GM23338 (cell line): ENCODE measurements around the gene CDH4. TPM values are rescaled to one million over a fixed set of nuclear protein-coding genes. Genes with fewer than 3 reads are reported as not detected.

ENCODE experiments used
- ATAC-seq: fragments of 200-7000 bp; cut with Tn5 transposase; 3 replicates; pipeline ENCODE4 v1.9.1; 2020
- DNase-seq: peaks from one replicate; pipeline ENCODE4 v3.0.0-alpha.2; 2015; ENCODE audit warnings: low spot score
- H2AFZ ChIP-seq: fragments of 200-600 bp; sonication (generic); 2 replicates; pipeline ENCODE4 v1.8.0; 2016; ENCODE audit warnings: antibody characterized with exemption, mild to moderate bottlenecking, moderate library complexity
- H3F3A ChIP-seq: fragments of 200-600 bp; sonication (generic); replicated peaks from 2 replicates; pipeline ENCODE4 v1.8.0; 2017; ENCODE audit warnings: antibody characterized with exemption, mixed run types, low read depth
- H3K27ac ChIP-seq: fragments of 200-600 bp; sonication (generic); 2 replicates; pipeline ENCODE4 v1.6.1; 2016; ENCODE audit warnings: low read depth
- H3K27me3 ChIP-seq: fragments of 200-600 bp; sonication (generic); 2 replicates; pipeline ENCODE4 v1.8.0; 2016; ENCODE audit warnings: mild to moderate bottlenecking, mixed run types, moderate library complexity; ENCODE audit not compliant: insufficient read depth
- H3K36me3 ChIP-seq: fragments of 200-600 bp; sonication (generic); 2 replicates; pipeline ENCODE4 v1.8.0; 2016; ENCODE audit warnings: mild to moderate bottlenecking; ENCODE audit not compliant: insufficient read depth
- H3K4me1 ChIP-seq: fragments of 200-600 bp; sonication (generic); 2 replicates; pipeline ENCODE4 v1.8.0; 2016; ENCODE audit warnings: mild to moderate bottlenecking, moderate library complexity; ENCODE audit not compliant: insufficient read depth
- H3K4me2 ChIP-seq: fragments of 200-600 bp; sonication (generic); 2 replicates; pipeline ENCODE4 v1.7.1; 2017; ENCODE audit warnings: mixed run types
- H3K4me3 ChIP-seq: fragments of 200-600 bp; sonication (generic); 2 replicates; pipeline ENCODE4 v1.6.1; 2016; ENCODE audit warnings: mixed run types
- H3K79me2 ChIP-seq: fragments of 200-600 bp; sonication (generic); replicated peaks from 2 replicates; pipeline ENCODE4 v1.8.0; 2017; ENCODE audit warnings: mild to moderate bottlenecking; ENCODE audit not compliant: insufficient read depth
- H3K9me2 ChIP-seq: fragments of 200-600 bp; sonication (generic); 2 replicates; pipeline ENCODE4 v1.8.0; 2017; ENCODE audit not compliant: insufficient read depth
- H4K20me1 ChIP-seq: fragments of 200-600 bp; sonication (generic); replicated peaks from 2 replicates; pipeline ENCODE4 v1.8.0; 2017; ENCODE audit warnings: mild to moderate bottlenecking; ENCODE audit not compliant: insufficient read depth
- H3K27ac Mint-ChIP-seq: 2 replicates; pipeline ENCODE4 v1.8.0; 2020; ENCODE audit warnings: inconsistent platforms, mild to moderate bottlenecking, moderate library complexity, mixed read lengths
- H3K27me3 Mint-ChIP-seq: 3 replicates; pipeline ENCODE4 v1.8.0; 2022; ENCODE audit warnings: low read depth, mild to moderate bottlenecking, moderate library complexity, mixed read lengths, inconsistent platforms; ENCODE audit not compliant: insufficient read depth, poor library complexity
- H3K36me3 Mint-ChIP-seq: 3 replicates; pipeline ENCODE4 v1.8.0; 2021; ENCODE audit warnings: low read depth, mild to moderate bottlenecking, inconsistent platforms, moderate library complexity, mixed read lengths
- H3K4me1 Mint-ChIP-seq: 3 replicates; pipeline ENCODE4 v1.8.0; 2020; ENCODE audit warnings: mild to moderate bottlenecking, inconsistent platforms, mixed read lengths
- H3K4me3 Mint-ChIP-seq: 3 replicates; pipeline ENCODE4 v1.8.0; 2021; ENCODE audit warnings: moderate library complexity, mild to moderate bottlenecking, inconsistent platforms, mixed read lengths
- H3K9me3 Mint-ChIP-seq: 3 replicates; pipeline ENCODE4 v1.8.0; 2020; ENCODE audit warnings: moderate library complexity, mild to moderate bottlenecking, inconsistent platforms, mixed read lengths
- CREB1 ChIP-seq: fragments of 250-450 bp; sonication (Bioruptor Pico); IDR thresholded peaks from 2 replicates; pipeline ENCODE4 v1.5.0; 2020; ENCODE audit warnings: low read depth, mild to moderate bottlenecking, moderate library complexity
- EZH2 ChIP-seq: fragments of 200-600 bp; sonication (generic); IDR thresholded peaks from one replicate; pipeline ENCODE4 v1.8.0; 2017; ENCODE audit warnings: antibody characterized with exemption, mild to moderate bottlenecking, low read depth; ENCODE audit not compliant: unreplicated experiment
- EZH2phosphoT487 ChIP-seq: fragments of 200-600 bp; sonication (generic); IDR thresholded peaks from one replicate; pipeline ENCODE4 v1.8.1; 2018; ENCODE audit warnings: antibody characterized with exemption; ENCODE audit not compliant: unreplicated experiment
- POLR2AphosphoS5 ChIP-seq: IDR thresholded peaks from 2 replicates; pipeline ENCODE4 v1.6.1; 2016; ENCODE audit warnings: antibody characterized with exemption, low read depth
- STAT1 ChIP-seq: IDR thresholded peaks from one replicate; pipeline ENCODE4 v1.6.1; 2016; ENCODE audit warnings: antibody characterized with exemption; ENCODE audit not compliant: unreplicated experiment
- ZNF331 ChIP-seq: fragments of 250-450 bp; sonication (Bioruptor Pico); IDR thresholded peaks from 2 replicates; pipeline ENCODE4 v1.5.0; 2020; ENCODE audit warnings: low read depth, mild to moderate bottlenecking, moderate library complexity
- polyA plus RNA-seq: library from polyadenylated mRNA; unstranded; fragments of >200 nt; fragmentation: Nextera tagmentation; extraction: Ambion mirVana; gene quantifications from 2 replicates; pipeline ENCODE4 v1.2.1, GENCODE V29; 2016
- total RNA-seq: library from RNA; depleted of rRNA; stranded (reverse); fragments of >200 nt; shearing (Covaris generic); gene quantifications from 2 replicates; pipeline ENCODE4 v1.2.3, GENCODE V29; 2014
- TF ChIP-seq, protein P1 (sequence below): IDR thresholded peaks from 2 replicates; pipeline ENCODE4 v1.6.1; 2016; ENCODE audit warnings: antibody characterized with exemption
- TF ChIP-seq, protein P2 (sequence below), 2 experiments: fragments of 200-600 bp in 1 of 2; sonication (generic) in 1 of 2; conservative IDR thresholded peaks; 2 replicates each; pipeline versions ENCODE4 v1.5.1 to v1.6.1; 2016 to 2017; ENCODE audit warnings: antibody characterized with exemption in 2 of 2, low read depth in 2 of 2, mild to moderate bottlenecking in 2 of 2, moderate library complexity in 1 of 2
- TF ChIP-seq, protein P3 (sequence below): IDR thresholded peaks from one replicate; pipeline ENCODE4 v1.6.1; 2018; ENCODE audit warnings: antibody characterized with exemption; ENCODE audit not compliant: unreplicated experiment

The CDH4 gene
- total and polyA plus RNA-seq, 2 experiments from 2014 or later: 1.2 to 4.2 TPM

DNA sequence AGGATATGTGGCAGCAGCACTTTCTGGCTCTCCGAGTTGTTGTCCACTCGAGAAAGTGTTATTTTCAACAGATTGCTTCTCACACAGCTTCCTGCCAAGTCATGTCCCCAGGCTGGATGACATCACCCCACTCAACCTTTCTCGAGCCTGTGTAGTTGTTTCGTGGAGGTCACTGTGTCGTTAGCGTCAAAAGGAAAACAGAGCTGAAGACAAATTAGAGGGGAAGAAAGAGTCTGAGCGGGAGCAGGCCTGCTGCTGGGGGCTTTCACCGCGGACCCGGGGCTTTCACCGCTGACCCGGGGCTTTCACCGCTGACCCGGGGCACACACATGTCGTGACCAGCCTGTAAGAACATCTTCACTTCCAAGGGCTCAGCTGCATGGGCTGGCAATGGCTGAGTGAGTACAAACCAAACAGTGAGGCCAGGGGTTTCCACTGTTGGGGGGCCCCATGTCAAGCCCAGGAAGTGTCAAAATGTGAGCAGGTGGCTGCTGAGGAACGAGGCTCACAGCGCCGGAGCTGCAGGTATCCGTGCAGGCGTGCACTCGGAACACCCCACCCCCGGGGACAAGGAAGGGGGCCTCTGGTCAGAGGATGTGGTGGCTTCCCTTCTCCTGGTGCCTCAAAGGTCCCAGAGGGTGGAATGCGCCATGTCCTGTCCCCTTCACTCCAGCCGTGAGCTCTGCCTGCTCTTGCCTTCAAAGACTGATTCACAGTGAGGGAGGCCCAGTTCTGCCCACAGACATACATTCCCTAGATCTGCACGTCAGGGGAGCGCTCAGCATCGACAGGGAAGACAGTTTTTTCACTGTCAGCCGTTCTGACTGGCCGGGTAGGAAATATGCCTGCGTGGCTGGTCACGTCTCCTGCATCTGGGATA, 447.7 kb downstream of the CDH4 start:
- H3K27me3 ChIP-seq: no peaks in the 10 kb centered on the region
- H3K27ac ChIP-seq: no peak overlapping the region
- H3F3A ChIP-seq: no peaks in the 10 kb centered on the region
- no peaks in the 10 kb centered on the region for H4K20me1 ChIP-seq
- no peak overlapping the region for H2AFZ ChIP-seq
- TF ChIP-seq, protein P1, sequence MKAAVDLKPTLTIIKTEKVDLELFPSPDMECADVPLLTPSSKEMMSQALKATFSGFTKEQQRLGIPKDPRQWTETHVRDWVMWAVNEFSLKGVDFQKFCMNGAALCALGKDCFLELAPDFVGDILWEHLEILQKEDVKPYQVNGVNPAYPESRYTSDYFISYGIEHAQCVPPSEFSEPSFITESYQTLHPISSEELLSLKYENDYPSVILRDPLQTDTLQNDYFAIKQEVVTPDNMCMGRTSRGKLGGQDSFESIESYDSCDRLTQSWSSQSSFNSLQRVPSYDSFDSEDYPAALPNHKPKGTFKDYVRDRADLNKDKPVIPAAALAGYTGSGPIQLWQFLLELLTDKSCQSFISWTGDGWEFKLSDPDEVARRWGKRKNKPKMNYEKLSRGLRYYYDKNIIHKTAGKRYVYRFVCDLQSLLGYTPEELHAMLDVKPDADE: no peak
- TF ChIP-seq POLR2AphosphoS5 (no peak), EZH2 (no peak), EZH2phosphoT487 (no peak), CREB1 (CRISPR knock-in tag) (no peak), ZNF331 (CRISPR knock-in tag) (no peak), STAT1 (no peak)
- TF ChIP-seq, protein P2, sequence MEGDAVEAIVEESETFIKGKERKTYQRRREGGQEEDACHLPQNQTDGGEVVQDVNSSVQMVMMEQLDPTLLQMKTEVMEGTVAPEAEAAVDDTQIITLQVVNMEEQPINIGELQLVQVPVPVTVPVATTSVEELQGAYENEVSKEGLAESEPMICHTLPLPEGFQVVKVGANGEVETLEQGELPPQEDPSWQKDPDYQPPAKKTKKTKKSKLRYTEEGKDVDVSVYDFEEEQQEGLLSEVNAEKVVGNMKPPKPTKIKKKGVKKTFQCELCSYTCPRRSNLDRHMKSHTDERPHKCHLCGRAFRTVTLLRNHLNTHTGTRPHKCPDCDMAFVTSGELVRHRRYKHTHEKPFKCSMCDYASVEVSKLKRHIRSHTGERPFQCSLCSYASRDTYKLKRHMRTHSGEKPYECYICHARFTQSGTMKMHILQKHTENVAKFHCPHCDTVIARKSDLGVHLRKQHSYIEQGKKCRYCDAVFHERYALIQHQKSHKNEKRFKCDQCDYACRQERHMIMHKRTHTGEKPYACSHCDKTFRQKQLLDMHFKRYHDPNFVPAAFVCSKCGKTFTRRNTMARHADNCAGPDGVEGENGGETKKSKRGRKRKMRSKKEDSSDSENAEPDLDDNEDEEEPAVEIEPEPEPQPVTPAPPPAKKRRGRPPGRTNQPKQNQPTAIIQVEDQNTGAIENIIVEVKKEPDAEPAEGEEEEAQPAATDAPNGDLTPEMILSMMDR (conservative IDR thresholded peaks at IDR 0.05; ENCODE audit: low read depth in 2 of 2): no peak
- TF ChIP-seq, protein P3, sequence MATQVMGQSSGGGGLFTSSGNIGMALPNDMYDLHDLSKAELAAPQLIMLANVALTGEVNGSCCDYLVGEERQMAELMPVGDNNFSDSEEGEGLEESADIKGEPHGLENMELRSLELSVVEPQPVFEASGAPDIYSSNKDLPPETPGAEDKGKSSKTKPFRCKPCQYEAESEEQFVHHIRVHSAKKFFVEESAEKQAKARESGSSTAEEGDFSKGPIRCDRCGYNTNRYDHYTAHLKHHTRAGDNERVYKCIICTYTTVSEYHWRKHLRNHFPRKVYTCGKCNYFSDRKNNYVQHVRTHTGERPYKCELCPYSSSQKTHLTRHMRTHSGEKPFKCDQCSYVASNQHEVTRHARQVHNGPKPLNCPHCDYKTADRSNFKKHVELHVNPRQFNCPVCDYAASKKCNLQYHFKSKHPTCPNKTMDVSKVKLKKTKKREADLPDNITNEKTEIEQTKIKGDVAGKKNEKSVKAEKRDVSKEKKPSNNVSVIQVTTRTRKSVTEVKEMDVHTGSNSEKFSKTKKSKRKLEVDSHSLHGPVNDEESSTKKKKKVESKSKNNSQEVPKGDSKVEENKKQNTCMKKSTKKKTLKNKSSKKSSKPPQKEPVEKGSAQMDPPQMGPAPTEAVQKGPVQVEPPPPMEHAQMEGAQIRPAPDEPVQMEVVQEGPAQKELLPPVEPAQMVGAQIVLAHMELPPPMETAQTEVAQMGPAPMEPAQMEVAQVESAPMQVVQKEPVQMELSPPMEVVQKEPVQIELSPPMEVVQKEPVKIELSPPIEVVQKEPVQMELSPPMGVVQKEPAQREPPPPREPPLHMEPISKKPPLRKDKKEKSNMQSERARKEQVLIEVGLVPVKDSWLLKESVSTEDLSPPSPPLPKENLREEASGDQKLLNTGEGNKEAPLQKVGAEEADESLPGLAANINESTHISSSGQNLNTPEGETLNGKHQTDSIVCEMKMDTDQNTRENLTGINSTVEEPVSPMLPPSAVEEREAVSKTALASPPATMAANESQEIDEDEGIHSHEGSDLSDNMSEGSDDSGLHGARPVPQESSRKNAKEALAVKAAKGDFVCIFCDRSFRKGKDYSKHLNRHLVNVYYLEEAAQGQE: no peak
- no peaks in the 10 kb centered on the region for H3K9me2 ChIP-seq
- Mint-ChIP-seq H3K4me1 (no peaks in the 10 kb centered on the region), H3K9me3 (no peaks in the 10 kb centered on the region), H3K36me3 (no peaks in the 10 kb centered on the region), H3K4me3 (no peak overlapping the region), H3K27me3 (peaks cover 17% of the 10 kb centered on the region), H3K27ac (no peak overlapping the region; the same call in 1 of the 2 replicates)
- DNase-seq (no peak), ATAC-seq (no peak)
- no peaks in the 10 kb centered on the region for H3K36me3 ChIP-seq
- H3K79me2 ChIP-seq: no peaks in the 10 kb centered on the region
- H3K4me1 ChIP-seq: no peaks in the 10 kb centered on the region
- H3K4me3 ChIP-seq: no peak overlapping the region
- H3K4me2 ChIP-seq: no peak overlapping the region
